Ovary (tissue), 3 donors: ENCODE measurements around the gene TRNAU1AP.

Experiments used
- CTCF ChIP-seq, 3 donors: fragments of 450-650 bp in 2 of 3; fragments of 200-600 bp in 1 of 3; IDR thresholded peaks; one replicate each; pipeline versions ENCODE4 v1.5.1 to v1.8.0; 2016 to 2022; ENCODE audit warnings: antibody characterized with exemption in 3 of 3, mild to moderate bottlenecking in 1 of 3
- EP300 ChIP-seq: sonication (generic); formaldehyde crosslinking; IDR thresholded peaks from one replicate; pipeline ENCODE4 v1.6.1; 2017; ENCODE audit warnings: antibody characterized with exemption
- donor health status: DM: no; HTN: no; CAD: no.

- TF ChIP-seq CTCF (IDR thresholded peaks at IDR 0.05) (no peak), EP300 (no peak)
These were observed 42.5 kb upstream of the TRNAU1AP start for GRCh38 chr1:28510273-28510969.
